Posterior cingulate gyrus (tissue), 11 donors: Measurements from ENCODE around the gene FBRSL1.
A peak's percentile ranks its signal among the peaks of the same experiment; 100 is the strongest.
"Not testable (repeated sequence)": the region's sequence is repeated elsewhere in the genome, so short reads cannot be mapped to it uniquely, and the experiment has no call there.

Source experiments
- DNase-seq, 10 donors: peaks; one replicate each; pipeline versions ENCODE4 v3.0.0 to v3.0.0-alpha.2; 2020 to 2021; ENCODE audit warnings: mixed read lengths in 3 of 10
- intact Hi-C: fragments of 100-400 bp; cut with DNase I; formaldehyde crosslinking; loops from one replicate; pipeline ENCODE4 v1.15.1; 2023

The FBRSL1 gene

DNA sequence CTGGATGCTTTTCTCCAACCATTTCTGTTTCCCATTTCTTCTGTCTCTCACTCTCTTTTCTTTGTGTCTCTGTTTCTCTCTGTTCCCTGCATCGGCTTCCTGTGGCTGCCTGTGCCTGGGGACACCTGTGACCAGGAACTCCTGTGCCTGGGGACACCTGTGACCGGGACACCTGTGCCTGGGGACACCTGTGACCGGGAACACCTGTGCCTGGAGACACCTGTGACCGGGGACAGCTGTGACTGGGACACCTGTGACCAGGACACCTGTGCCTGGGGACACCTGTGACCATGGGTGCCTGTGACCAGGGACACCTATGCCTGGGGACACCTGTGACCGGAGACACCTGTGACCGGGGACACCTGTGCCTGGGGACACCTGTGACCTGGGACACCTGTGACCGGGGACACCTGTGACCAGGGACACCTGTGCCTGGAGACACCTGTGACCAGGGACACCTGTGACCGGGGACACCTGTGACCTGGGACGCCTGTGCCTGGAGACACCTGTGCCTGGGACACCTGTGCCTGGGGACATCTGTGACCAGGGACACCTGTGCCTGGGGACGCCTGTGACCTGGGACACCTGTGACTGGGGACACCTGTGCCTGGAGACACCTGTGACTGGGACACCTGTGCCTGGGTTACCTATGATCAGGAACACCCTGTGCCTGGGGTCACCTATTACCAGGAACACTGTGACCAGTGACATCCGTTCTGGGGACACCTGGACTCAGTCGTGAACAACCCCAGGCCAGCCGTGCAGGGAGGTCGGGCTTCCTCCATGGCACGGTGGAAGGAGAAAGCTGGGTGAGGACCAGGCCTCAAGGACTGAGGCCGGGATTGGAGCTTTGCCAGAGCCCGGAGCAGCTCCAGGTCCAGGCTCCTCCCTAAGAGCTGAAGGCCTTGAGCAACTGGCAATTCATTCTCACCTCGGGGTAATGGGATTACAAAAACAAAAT lies 23.4 kb upstream of the FBRSL1 start:
- intact Hi-C loops, result no loop called here
- DNase-seq, result peak in 4 of 10 donors; percentile 6 to 77 (median 70)

DNA sequence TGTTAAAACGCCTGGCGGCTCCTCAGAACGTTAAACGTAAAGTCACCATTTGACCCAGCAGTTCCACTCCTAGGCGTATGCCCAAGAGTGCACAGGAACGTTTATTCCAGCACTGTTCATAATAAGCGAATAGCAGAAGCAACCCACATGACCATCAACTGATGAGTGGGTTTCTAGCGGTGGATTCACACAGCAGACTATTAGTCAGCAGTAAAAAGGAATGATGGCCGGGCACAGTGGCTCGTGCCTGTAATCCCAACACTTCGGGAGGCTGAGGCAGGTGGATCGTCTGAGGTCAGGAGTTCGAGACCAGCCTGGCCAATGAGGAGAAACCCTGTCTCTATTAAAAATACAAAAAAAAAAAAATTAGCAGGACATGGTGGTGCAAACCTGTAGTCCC lies 22.4 kb upstream of the FBRSL1 start:
- intact Hi-C loops, result no loop called here
- DNase-seq, result peak in 3 of 10 donors; percentile 22 to 53 (median 31)

DNA sequence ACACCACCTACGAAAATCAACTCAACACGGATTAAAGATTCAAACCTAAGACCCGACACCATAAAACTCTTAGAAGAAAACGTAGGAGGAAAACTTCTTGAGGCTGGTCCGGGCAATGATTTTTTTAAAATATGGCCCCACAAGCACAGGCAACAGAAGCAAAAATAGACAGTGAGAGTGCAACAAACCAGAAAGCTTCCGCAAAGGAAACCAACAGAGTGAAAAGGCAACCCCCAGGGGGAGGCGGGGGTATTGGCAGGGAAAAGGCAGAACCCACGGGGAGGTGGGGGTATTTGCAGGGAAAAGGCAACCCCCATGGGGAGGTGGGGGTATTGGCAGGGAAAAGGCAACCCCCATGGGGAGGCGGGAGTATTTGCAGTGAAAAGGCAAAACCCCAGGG lies 20.5 kb upstream of the FBRSL1 start:
- DNase-seq, result peak in 1 of 10 donors; percentile 6
- intact Hi-C loops, result no loop called here

DNA sequence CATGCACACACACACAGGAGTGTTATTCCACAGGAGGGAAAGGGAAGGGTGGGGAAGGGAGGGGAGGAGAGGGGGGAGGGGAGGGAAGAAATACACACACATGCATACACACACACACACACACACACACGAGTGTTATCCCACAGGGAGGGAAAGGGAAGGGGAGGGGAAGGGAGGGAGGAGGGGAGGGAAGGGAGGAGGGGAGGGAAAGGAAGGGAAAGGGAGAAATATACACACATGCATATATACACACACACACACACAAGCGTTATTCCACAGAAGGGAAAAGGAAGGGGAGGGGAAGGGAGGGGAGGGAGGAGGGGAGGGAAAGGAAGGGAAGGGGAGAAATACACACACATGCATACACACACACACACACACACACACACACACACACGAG lies 19.6 kb upstream of the FBRSL1 start:
- no peak for DNase-seq
- intact Hi-C loops, result no loop called here

DNA sequence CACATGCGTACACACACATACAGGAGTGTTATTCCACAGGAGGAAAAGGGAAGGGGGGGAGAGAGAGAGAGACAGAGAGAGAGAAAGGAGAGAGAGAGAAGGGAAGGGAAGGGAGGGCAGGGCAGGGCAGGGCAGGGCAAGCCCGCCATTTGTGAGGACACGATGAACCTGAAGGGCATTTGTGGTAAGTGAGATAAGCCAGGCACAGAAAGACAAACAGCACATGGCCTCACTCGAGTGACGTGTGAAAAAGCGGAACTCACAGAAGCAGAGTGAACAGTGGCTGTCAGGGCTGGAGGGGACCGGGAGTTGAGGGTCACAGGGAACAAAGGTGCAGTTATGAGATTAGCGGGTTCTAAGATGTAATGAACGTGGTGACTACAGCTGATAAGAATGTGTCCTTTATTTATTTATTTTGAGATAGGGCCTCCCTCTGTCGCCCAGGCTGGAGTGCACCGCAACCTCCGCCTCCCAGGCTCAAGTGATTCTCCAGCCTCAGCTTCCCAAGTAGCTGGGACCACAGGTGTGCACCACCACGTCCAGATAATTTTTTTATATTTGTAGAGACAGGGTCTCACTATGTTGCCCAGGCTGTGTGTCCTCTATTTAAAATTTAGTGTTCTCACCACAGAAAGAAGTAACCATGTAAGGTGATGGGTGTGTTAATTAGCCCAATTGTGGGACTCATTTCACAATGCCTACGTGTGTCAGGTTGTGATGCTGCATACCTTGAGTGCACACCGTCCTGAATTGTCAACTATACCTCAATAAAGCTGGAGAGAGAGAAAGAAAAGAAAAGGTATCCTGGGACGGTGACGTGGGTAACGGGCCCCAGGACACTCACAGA lies 18.7 kb upstream of the FBRSL1 start:
- intact Hi-C loops, result no loop called here
- DNase-seq, result peak in 3 of 10 donors; percentile 15 to 30 (median 18)

DNA sequence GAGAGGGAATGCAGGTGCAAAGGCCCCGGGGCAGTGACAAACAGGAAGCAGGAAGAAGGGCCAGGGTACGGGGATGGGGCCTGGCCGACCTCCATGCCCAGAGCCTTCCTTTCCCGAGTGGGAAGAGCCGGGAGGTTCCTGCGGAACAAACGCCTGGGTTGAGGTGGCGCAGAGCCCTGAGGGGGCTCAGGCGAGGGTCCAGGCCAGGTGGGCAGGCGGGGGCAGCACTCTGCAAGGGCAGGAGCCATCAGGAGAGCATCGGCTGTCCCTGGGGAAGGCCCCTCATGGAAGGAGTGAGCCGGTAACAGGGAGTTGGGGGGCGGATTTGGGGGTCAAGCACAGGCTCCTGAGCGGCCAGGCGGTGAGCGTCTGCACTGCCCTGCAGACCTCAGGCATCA lies 18.1 kb upstream of the FBRSL1 start:
- peak in 3 of 10 donors; percentile 58 to 69 (median 59) for DNase-seq
- intact Hi-C loops, result no loop called here

DNA sequence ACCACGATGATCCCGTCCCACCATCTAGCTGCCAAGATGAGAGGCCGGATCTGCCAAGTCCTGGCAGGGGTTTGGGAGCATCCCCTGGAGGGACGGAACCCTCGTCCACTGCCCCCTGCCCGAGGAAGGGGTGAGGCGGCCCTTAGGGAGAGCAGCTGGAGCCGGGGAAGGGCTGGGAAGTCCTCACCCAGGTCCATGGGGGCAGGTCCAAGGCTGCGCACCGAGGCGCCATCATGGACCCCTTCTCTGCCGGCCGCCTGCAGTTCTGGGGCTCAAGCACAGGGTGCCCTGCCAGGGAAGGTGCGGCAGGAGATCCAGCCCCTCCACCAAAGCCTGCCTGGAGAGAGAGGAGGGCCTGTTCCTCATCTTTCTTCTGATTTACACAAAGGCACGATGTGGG lies 17.6 kb upstream of the FBRSL1 start:
- DNase-seq, result peak in 3 of 10 donors; percentile 35 to 67 (median 50)
- intact Hi-C loops, result no loop called here

DNA sequence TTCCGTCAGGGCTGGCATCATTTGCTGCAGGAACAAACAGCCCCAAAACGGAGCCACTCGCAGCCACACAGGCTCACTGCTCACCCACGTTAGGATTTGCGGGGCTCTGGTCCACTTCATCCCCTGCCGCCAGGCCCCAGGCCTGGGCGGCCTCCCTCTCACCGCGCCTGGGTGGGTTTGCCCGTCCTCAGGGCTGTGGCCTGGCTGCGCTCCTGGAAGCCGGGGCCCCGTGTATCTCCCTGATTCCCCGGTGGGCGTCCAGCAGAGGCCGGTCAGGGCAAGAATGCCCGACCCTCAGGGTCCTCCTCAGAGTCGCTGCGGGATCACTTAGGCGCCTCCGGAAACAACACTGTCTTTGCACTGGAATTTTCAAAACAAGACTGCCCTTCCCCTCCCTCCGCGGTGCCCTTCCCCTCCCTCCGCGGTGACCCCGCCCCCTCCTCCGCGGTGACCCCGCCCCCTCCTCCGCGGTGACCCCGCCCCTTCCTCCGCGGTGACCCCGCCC lies 15.7 kb upstream of the FBRSL1 start:
- peak in 4 of 10 donors; percentile 7 to 75 (median 54) for DNase-seq
- intact Hi-C loops, result no loop called here

DNA sequence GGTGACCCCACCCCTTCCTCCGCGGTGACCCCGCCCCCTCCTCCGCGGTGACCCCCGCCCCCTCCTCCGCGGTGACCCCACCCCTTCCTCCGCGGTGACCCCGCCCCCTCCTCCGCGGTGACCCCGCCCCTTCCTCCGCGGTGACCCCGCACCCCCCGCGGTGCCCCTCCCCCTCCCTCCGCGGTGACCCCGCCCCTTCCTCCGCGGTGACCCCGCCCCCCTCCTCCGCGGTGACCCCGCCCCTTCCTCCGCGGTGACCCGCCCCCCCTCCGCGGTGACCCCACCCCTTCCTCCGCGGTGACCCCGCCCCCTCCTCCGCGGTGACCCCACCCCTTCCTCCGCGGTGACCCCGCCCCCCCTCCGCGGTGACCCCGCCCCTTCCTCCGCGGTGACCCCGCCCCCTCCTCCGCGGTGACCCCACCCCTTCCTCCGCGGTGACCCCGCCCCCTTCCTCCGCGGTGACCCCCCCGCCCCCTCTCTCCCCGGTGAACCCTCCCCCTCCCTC lies 15.1 kb upstream of the FBRSL1 start:
- intact Hi-C loops, DNase-seq: not testable (repeated sequence)

DNA sequence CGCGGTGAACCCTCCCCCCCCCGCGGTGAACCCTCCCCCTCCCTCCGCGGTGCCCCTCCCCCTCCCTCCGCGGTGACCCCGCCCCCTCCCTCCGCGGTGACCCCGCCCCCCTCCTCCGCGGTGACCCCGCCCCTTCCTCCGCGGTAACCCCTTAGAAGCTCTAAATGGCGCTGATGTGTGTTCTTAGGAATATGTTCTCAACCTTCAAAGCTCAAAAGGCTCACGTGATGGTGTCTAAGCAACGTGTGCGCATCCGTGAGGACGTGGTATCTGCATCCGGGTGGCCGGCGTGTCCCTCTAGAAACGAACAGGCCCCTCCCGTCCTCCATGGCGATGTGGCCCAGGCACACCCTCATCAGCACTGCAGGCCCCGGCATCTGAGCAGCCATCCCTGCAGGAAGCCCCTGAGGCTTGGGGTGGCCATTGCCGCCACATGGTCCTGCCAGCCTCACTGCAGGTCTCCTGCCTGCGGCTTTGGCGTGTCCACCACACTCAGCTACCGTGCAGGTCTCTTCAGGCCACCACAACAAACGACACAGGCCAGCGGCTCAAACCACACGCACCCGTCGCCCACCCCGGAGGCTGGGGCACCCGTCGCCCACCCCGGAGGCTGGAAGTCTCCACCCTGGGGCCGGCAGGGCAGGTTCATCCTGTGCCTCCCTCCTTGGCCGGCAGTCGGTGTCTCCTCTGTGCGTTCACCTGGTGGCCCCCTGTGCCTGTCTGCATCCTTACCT lies 14.5 kb upstream of the FBRSL1 start:
- peak in 4 of 10 donors; percentile 7 to 84 (median 66) for DNase-seq
- intact Hi-C loops, result no loop called here

DNA sequence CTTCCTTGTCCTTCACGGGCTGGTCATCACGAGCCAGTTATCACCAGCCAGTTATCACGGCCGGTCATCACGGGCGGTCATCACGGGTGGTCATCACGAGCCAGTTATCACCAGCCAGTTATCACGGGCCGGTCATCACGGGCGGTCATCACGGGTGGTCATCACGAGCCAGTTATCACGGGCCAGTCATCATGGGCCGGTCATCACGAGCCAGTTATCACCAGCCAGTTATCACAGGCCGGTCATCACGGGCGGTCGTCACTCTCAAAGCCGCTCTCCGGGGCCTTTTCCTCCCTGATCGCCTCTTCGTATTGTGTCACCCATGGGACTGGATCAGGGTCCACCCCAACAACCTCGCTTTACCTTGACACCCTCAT lies 13.9 kb upstream of the FBRSL1 start:
- peak in 1 of 10 donors; percentile 52 for DNase-seq
- intact Hi-C loops, result no loop called here

DNA sequence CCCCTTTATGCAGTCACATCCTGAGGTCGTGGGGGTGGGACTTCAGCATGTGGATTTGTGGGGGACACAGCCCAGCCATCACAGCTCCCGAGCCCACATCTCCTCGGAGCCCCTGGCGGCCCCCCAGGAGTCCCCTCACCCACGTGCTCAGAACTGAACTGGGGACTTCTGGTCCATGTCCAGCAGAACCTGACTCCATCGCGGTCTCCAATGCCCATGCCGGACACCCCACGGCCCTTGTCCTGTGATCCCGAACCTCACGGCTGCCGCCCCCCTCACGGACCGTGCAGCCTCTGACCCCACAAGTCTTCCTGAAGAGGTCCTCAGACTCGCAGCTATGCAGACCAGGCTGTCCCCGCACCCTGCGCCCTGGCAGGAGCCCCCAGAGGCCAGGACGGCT lies 13.5 kb upstream of the FBRSL1 start:
- peak in 3 of 10 donors; percentile 65 to 84 (median 74) for DNase-seq
- intact Hi-C loops, result no loop called here

DNA sequence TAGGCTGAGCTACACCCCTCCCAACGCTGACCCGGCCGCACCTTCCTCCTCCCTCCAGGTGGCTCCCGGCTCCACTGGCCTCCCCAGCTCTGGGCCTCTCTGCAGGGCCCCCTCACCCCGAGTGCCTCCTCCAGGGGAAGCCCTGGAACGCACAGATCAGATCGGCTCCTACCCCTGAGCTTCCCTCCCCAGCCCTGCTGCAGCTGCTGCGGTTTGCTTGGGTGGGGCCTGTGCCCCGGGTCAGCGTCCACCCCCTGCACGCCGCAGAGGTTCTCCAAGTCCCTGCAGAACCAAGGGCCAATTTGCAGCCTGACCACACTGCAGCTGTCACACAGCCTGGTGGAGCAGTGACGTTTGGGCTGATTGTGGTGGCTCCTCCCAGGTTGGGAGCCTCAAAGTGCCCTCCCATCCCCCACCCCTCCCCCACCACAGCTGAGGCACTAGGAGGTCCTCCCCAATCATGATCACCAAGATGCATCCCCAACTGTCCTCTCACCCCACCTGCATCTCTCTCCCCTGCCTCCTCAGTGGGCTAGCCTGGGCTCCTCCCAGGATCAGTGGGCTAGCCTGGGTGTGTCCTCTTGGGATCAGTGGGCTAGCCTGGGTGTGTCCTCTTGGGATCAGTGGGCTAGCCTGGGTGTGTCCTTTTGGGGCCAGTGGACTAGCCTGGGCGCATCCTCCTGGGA lies 12.8 kb upstream of the FBRSL1 start:
- intact Hi-C loops, result no loop called here
- DNase-seq, result peak in 3 of 10 donors; percentile 43 to 63 (median 57)

DNA sequence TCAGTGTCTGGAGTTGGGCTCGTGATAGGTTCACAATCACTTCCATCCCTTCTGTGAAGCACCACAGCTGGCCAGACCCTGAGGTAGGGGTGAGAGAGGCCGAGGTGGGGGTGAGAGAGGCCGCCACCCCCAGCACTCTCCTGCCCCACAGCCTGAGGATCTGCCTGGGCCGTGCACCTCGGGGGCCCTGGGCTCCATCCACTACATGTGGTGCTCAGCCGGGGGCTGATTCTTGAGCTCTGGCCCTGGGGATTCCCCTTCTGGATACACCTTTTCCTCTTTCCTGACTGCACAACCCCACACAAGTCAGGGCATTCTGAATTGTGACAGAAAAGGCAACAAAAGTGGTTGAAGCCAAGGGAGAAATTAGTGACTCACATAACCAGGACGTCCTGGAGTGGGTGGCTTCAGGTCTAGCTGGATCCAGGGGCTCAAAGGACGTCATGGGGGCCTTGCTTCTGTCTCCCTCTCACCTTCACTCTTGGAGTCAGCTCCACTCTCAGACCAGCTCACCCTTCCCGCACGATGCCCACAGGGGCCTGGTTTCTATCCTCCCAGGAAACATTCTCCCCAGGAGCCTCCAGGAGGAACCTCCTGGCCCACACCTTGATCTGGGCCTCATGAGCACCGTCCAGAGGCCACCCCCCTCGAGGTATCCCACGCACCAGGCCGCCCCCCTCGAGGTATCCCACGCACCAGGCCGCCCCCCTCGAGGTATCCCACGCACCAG lies 12.1 kb upstream of the FBRSL1 start:
- intact Hi-C loops, result no loop called here
- peak in 3 of 10 donors; percentile 42 to 65 (median 65) for DNase-seq

DNA sequence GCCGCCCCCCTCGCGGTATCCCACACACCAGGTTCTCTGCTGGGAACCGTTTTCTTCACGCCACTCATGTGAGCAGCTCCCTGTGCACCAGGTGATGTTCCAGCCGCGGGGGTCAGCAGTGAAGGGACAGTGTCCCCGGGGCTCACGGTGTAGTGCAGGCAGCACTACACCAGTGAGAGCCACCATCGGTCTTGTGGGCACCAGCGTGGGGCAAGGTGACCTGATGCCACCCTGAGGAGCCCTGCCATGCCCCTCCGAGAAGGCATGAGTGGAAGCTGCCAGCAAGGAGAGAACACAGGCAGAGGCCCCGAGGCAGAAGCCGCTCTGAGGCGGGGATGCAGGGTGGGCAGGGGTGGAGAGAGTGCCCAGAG lies 11.5 kb upstream of the FBRSL1 start:
- DNase-seq, result peak in 3 of 10 donors; percentile 1 to 76 (median 31)
- intact Hi-C loops, result no loop called here

DNA sequence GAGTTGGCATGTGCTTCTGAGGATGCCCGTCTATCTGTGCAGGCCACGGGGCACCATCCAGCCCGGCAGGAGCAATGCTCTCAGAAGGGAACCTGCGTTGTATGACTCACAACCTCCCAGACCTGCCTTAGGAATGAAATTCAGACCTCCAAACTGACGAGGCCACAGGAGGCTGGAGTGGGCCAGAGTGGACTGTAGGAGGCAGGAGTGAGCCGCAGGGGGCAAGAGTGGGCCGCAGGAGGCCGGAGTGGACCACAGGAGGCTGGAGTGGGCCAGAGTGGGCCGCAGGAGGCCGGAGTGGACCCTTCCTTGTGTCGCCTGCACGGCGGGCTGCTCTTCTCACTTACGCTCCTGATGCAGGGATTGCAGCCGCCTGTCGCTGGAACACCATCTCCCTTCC lies 11.1 kb upstream of the FBRSL1 start:
- intact Hi-C loops, result no loop called here
- DNase-seq, result peak in 3 of 10 donors; percentile 3 to 60 (median 50)

DNA sequence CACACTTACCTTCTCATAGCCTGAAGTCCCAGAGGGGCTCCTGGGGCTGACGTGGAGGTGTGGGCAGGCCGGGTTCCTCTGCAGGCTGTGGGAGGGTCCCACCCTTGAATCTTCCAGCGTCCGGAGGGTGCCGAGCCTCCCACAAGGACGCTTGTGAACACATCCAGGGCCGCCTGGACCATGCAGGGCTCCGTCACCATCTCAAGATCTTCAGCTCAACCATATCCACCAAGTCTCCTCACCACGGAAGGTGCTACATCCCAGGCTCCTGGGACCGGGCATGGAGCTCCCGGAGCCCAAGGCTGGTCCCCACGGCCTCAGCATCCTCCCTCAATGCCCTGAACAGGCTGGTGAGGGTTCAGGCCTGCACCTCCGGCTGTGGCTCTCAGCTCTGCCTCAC lies 10.7 kb upstream of the FBRSL1 start:
- intact Hi-C loops, result no loop called here
- DNase-seq, result peak in 4 of 10 donors; percentile 7 to 73 (median 47)

DNA sequence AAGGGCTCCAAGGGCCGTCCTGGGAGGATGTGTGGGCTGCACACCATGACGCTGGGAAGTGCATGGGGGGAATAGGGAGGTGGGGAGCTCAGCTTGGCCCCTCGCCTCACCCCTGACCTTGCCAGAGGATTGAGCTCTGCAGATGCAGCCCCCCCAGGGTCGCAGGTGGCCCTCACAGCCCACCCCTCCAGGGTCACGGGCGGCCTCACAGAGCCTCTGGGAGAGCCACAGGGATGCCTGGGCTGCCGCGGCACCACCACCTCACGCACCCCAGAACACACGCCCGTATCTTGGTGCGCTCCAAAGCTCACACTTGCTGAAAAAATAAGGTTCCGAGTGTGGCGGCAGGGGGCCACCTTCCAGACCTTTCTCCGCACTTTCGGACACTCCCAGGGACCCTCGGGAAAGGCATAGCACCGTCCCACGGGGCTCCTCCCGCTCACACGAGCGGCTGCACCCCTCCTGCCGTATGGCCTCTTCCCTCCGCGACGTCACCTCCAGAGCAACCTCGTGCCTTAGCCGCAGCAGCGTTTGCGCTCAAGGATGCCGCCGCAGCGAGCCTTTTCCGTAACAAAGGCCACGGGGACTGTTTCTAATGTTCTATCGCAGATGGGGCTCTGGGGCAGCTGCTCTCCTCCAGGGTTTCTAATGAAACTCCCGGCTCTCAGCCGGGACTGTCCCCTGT lies 9.9 kb upstream of the FBRSL1 start:
- DNase-seq, result peak in 3 of 10 donors; percentile 50 to 71 (median 71)
- intact Hi-C loops, result no loop called here
